Activated T-helper 1 cell treated with anti-CD3 and anti-CD28 coated beads, Interleukin-2, amount 50 U/mL, for 16 hours (primary cell): ENCODE measurements around the gene GBX1.

ENCODE experiments used
- DNase-seq, 2 donors: peaks; one replicate each; pipeline ENCODE4 v3.0.0-alpha.2; 2020; ENCODE audit warnings: low read depth in 1 of 2, low spot score in 1 of 2

GBX1 gene

GRCh38 chr7:151173386-151174245 lies 6.1 kb upstream of the GBX1 start:
- DNase-seq, result no peak

- peak; percentile 68 to 73 for DNase-seq
Measured at GRCh38 chr7:151172273-151173141, 5.0 kb upstream of the GBX1 start.

GRCh38 chr7:151168787-151169162 lies 1.3 kb upstream of the GBX1 start:
- no peak for DNase-seq

GRCh38 chr7:151168003-151168786 lies 701 bp upstream of the GBX1 start:
- peak; percentile 20 to 38 for DNase-seq

- DNase-seq, result no peak
Measured at GRCh38 chr7:151166629-151167196, 781 bp downstream of the GBX1 start.

- DNase-seq, result no peak
Measured at GRCh38 chr7:151161757-151162156, 5.7 kb downstream of the GBX1 start.

GRCh38 chr7:151157645-151158329 lies 9.7 kb downstream of the GBX1 start:
- no peak for DNase-seq

- DNase-seq, result no peak
Measured at GRCh38 chr7:151152643-151153513, 14.6 kb downstream of the GBX1 start.

GRCh38 chr7:151150388-151150787 lies 17.1 kb downstream of the GBX1 start:
- no peak for DNase-seq

GRCh38 chr7:151148319-151149259 lies 18.9 kb downstream of the GBX1 start:
- DNase-seq, result no peak

- DNase-seq, result no peak
Measured at GRCh38 chr7:151146761-151147160, 20.7 kb downstream of the GBX1 start.

GRCh38 chr7:151144387-151144786 lies 23.1 kb downstream of the GBX1 start:
- DNase-seq, result no peak

GRCh38 chr7:151143261-151144015 lies 24.1 kb downstream of the GBX1 start:
- DNase-seq, result no peak

GRCh38 chr7:151142686-151143040 lies 24.8 kb downstream of the GBX1 start:
- no peak for DNase-seq

GRCh38 chr7:151141855-151142685 lies 25.4 kb downstream of the GBX1 start:
- no peak for DNase-seq

GRCh38 chr7:151141311-151141854 lies 26.1 kb downstream of the GBX1 start:
- DNase-seq, result no peak

- no peak for DNase-seq
Measured at GRCh38 chr7:151140826-151141225, 26.7 kb downstream of the GBX1 start.
